Measurements from ENCODE around the gene LAPTM5. TPM values are rescaled to one million over a fixed set of nuclear protein-coding genes. Genes with fewer than 3 reads are reported as not detected.
A peak's percentile ranks its signal among the peaks of the same experiment; 100 is the strongest.

LAPTM5 gene
- total and polyA plus RNA-seq, 2 of the 8 experiments (the other 6 are each of a cell fraction or from before 2014, with no cell fraction given) = 0.37 to 1.4 TPM

GRCh38 chr1:30687886-30688285 is 69.7 kb downstream of the LAPTM5 start:
- H3K56ac ChIP-seq (replicated peaks; ENCODE audit: insufficient read length, low read depth, low read length) = no peak overlapping the region
- H2BK15ac ChIP-seq (ENCODE audit: low read length) = 0 out of 2 replicates have a peak overlapping the region, but pooled peaks have one; percentile 29
- no peaks in the 10 kb centered on the region for H3K9me3 ChIP-seq (ENCODE audit: insufficient read depth in 2 of 2, low read depth in 1 of 2, low read length in 1 of 2)
- no peak overlapping the region for H2AFZ ChIP-seq (ENCODE audit: low read length)
- H3K36me3 ChIP-seq (ENCODE audit: control insufficient read depth in 2 of 4, insufficient read depth in 4 of 4, low read length in 3 of 4) = no peaks in the 10 kb centered on the region
- WGBS, 2 experiments (ENCODE audit: extremely low coverage in 1 of 2, insufficient coverage in 1 of 2, insufficient read length in 1 of 2, insufficient replicate concordance in 2 of 2, low coverage in 1 of 2, low lambda C conversion rate in 2 of 2, missing lambda C conversion rate in 1 of 2) = 93% methylated on average over 6 of the region's 6 CpGs; no CpG with 5 or more reads in 1 of the 2 experiments
- peaks cover 4% of the 10 kb centered on the region; the same call in 1 of the 2 replicates for H3K23me2 ChIP-seq (ENCODE audit: low read depth, low read length)
- no peak overlapping the region for H3K9ac ChIP-seq (replicated peaks in 1 of 4; ENCODE audit: extremely low read depth in 1 of 4, low read depth in 3 of 4, low read length in 3 of 4)
- DNase-seq (ENCODE audit: low read depth in 1 of 2, low spot score in 2 of 2) = no peak
- H2AK5ac ChIP-seq (ENCODE audit: low read depth, low read length) = no peak overlapping the region
- CTCF ChIA-PET (ENCODE audit: partially characterized antibody) = no interaction called here
- no peak overlapping the region for H4K91ac ChIP-seq (replicated peaks; ENCODE audit: insufficient read length, low read length)
- no peaks in the 10 kb centered on the region for H4K20me1 ChIP-seq (replicated peaks in 1 of 2; ENCODE audit: control insufficient read depth in 1 of 2, insufficient read depth in 2 of 2, low read length in 2 of 2)
- H3K27ac ChIP-seq (ENCODE audit: low read depth, low read length) = no peak overlapping the region
- H3K4ac ChIP-seq (replicated peaks; ENCODE audit: insufficient read length, low read depth, low read length) = no peak overlapping the region
- no peak for FAIRE-seq
- no peak overlapping the region for H2BK12ac ChIP-seq (ENCODE audit: low read depth, low read length)
- no peaks in the 10 kb centered on the region for H3K79me2 ChIP-seq (ENCODE audit: control insufficient read depth in 1 of 2, insufficient read depth in 2 of 2, low read length in 2 of 2)
- no peak overlapping the region for H3K18ac ChIP-seq (ENCODE audit: extremely low read depth, low read length)
- H3K4me2 ChIP-seq (ENCODE audit: insufficient read depth in 1 of 2, low read depth in 2 of 2, low read length in 2 of 2) = no peak overlapping the region
- peaks cover 0 to 20% (median 11%) of the 10 kb centered on the region in 4 experiments; a peak in 6 of 7 replicates for H3K4me1 ChIP-seq (replicated peaks in 1 of 4; ENCODE audit: control insufficient read depth in 3 of 4, insufficient read depth in 4 of 4, low read length in 3 of 4)
- no peak overlapping the region for H2BK120ac ChIP-seq (replicated peaks; ENCODE audit: low read depth, low read length)
- H3K79me1 ChIP-seq (ENCODE audit: low read depth, low read length) = no peaks in the 10 kb centered on the region
- no peak overlapping the region for H2BK5ac ChIP-seq (ENCODE audit: low read depth, low read length)
- H4K5ac ChIP-seq (ENCODE audit: insufficient read length, low read depth, low read length) = no peak overlapping the region
- H4K8ac ChIP-seq (ENCODE audit: extremely low read depth, insufficient read depth, low read length) = no peak overlapping the region
- H3K23ac ChIP-seq (ENCODE audit: insufficient read length) = no peak overlapping the region
- no peak overlapping the region for H3K4me3 ChIP-seq (ENCODE audit: extremely low read depth in 1 of 4, insufficient read depth in 2 of 4, low read depth in 3 of 4, low read length in 4 of 4)
- POLR2A ChIA-PET (ENCODE audit: partially characterized antibody) = no interaction called here
- H2BK20ac ChIP-seq (ENCODE audit: low read length) = no peak overlapping the region
- peaks cover 0 to 4% (median 3%) of the 10 kb centered on the region in 4 experiments; a peak in 3 of 7 replicates for H3K27me3 ChIP-seq (replicated peaks in 1 of 4; ENCODE audit: control insufficient read depth in 3 of 4, extremely low read depth in 1 of 4, insufficient read depth in 3 of 4, low read length in 3 of 4)
- TF ChIP-seq TAF1 (IDR thresholded peaks at IDR 0.05; ENCODE audit: low read depth, low read length) (no peak), SIRT6 (IDR thresholded peaks at IDR 0.05; ENCODE audit: low read length) (no peak), YY1 (IDR thresholded peaks at IDR 0.05; ENCODE audit: low read depth, low read length) (no peak)
- H3K14ac ChIP-seq (ENCODE audit: insufficient read length) = no peak overlapping the region
